ENCODE results near the gene DAZAP2.

DNA sequence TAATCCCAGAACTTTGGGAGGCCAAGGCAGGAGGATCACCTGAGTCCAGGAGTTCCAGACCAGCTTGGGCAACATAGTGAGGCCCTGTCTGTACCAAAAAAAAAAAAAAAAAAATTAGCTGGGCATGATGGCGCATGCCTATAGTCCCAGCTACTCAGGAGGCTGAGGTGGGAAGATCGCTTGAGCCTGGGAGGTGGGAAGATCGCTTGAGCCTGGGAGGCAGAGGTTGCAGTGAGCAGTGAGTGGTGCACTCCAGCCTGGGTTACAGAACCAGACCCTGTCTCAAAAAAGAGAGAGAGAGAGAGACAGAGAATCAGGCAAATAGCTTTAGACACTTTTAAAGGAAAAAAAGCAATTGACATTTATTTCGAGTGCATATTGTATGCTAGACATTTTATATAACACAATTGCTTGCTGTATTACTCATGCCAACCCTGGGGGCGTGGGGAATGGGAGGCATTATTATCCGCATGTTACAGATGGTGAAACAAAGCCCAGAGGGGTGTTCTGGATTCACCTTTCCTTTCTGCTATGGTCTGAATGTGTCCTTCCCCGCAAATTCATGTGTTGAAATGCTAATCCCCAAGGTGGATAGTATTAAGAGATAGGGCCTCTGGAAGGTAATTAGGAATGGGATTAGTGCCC, 30.5 kb upstream of the DAZAP2 start:
- no peak for TF ChIP-seq RARB (CRISPR knock-in tag; IDR thresholded peaks at IDR 0.05)
- TF ChIP-seq, protein P1, sequence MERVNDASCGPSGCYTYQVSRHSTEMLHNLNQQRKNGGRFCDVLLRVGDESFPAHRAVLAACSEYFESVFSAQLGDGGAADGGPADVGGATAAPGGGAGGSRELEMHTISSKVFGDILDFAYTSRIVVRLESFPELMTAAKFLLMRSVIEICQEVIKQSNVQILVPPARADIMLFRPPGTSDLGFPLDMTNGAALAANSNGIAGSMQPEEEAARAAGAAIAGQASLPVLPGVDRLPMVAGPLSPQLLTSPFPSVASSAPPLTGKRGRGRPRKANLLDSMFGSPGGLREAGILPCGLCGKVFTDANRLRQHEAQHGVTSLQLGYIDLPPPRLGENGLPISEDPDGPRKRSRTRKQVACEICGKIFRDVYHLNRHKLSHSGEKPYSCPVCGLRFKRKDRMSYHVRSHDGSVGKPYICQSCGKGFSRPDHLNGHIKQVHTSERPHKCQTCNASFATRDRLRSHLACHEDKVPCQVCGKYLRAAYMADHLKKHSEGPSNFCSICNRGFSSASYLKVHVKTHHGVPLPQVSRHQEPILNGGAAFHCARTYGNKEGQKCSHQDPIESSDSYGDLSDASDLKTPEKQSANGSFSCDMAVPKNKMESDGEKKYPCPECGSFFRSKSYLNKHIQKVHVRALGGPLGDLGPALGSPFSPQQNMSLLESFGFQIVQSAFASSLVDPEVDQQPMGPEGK (CRISPR knock-in tag; IDR thresholded peaks at IDR 0.05; ENCODE audit: borderline replicate concordance): no peak
- TF ChIP-seq TCF4 (CRISPR knock-in tag; IDR thresholded peaks at IDR 0.05; ENCODE audit: borderline replicate concordance): no peak
- no peak for TF ChIP-seq OSR1 (CRISPR knock-in tag; IDR thresholded peaks at IDR 0.05)
- TF ChIP-seq, protein P2, sequence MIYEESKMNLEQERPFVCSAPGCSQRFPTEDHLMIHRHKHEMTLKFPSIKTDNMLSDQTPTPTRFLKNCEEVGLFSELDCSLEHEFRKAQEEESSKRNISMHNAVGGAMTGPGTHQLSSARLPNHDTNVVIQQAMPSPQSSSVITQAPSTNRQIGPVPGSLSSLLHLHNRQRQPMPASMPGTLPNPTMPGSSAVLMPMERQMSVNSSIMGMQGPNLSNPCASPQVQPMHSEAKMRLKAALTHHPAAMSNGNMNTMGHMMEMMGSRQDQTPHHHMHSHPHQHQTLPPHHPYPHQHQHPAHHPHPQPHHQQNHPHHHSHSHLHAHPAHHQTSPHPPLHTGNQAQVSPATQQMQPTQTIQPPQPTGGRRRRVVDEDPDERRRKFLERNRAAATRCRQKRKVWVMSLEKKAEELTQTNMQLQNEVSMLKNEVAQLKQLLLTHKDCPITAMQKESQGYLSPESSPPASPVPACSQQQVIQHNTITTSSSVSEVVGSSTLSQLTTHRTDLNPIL (CRISPR knock-in tag; IDR thresholded peaks at IDR 0.05; ENCODE audit: low read depth): no peak
- TF ChIP-seq ZNF70 (CRISPR knock-in tag; IDR thresholded peaks at IDR 0.05): no peak
- TF ChIP-seq BACH2 (CRISPR knock-in tag; IDR thresholded peaks at IDR 0.05; ENCODE audit: borderline replicate concordance): no peak
- TF ChIP-seq ZNF8 (CRISPR knock-in tag; IDR thresholded peaks at IDR 0.05): no peak
- TF ChIP-seq TOX (CRISPR knock-in tag; IDR thresholded peaks at IDR 0.05; ENCODE audit: borderline replicate concordance): no peak
- TF ChIP-seq SNAI2 (CRISPR knock-in tag; IDR thresholded peaks at IDR 0.05): no peak
